Measurements from ENCODE around the gene PTGDS.

The PTGDS gene

DNA sequence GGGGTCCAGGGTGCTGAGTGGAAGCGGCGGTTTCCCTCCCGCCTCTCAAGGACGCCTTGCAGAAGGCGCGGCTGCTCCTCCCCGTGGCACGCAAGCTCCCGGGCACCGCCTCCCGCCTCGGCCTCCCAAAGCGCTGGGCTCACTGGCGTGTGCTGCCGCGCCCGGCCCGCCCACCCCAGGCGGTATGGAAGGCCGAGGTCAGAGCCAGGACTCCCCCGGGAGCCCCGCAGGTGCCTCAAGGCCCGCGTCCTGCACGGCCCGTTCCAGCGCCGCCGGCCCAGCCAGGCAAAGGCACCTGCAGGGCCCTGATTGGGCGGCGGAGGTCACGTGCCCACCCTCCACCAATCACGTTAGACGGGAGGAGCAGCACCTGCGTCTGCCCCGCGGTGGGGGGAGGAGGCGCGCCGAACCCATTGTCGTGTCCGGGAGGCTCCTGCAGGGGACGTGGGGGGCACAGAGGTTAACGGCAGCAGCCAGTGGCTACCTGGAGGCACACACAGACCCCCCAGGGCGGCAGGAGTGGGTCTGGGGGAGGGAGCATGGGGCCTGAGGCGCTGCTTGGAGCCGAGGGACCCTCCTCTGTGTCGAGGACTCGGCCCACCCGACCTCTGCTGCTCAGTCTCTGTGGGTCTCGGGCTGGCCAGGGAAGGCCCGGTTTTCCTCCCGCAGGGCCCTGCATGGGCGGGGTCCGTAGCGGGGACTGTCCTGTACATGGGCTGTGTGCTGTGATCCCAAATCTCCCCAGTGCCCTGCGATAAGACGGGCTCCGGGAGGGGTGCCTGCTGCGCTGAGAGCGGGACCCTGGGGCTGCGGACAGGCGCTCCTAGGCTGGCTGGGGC lies 27.3 kb upstream of the PTGDS start:
- TF ChIP-seq ZNF274 (IDR thresholded peaks at IDR 0.05; ENCODE audit: low read depth, low read length), result no peak
- peak overlapping the region; percentile 45; the same call in 1 of the 2 replicates for H3K4me3 ChIP-seq (ENCODE audit: low read length)

- H3K4me3 ChIP-seq (ENCODE audit: low read length), result peak overlapping the region; percentile 45; the same call in 1 of the 2 replicates
- TF ChIP-seq ZNF274 (IDR thresholded peaks at IDR 0.05; ENCODE audit: low read depth, low read length), result no peak
These were observed 26.5 kb upstream of the PTGDS start for GRCh38 chr9:136950656-136951276.

- no peak for TF ChIP-seq ZNF274 (IDR thresholded peaks at IDR 0.05; ENCODE audit: low read depth, low read length)
- H3K4me3 ChIP-seq (ENCODE audit: low read length), result no peak within 1 kb of the TSS
These were observed 25.6 kb upstream of the PTGDS start, which contains the start of gene LCN12 for GRCh38 chr9:136951541-136952320. TSS of gene LCN12 (plus strand) at chr9:136952273. CDS start at chr9:136952328, 55 bp downstream.

DNA sequence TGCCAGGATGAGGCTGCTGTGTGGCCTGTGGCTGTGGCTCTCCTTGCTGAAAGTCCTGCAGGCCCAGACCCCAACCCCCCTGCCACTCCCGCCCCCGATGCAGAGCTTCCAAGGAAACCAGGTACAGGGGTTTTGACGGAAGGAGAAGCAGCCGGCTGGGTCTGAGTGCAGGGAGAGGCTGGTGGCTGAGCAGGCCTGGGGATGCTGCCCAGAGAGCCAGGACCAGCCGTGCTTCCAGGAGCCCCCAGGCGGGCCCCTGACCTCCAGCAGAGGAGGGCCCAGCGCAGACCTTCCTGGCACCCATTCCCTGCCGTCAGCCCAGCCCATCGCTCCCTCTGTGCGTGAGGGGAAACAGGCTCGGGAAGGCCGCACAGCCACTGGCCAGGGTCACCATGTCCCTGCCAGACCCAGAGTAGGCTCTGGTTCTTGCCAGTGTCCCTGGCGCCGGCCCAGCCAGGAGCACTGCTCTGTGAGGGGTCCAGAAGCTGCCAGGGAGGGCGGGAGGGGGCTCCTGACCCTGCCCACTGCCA lies 24.9 kb upstream of the PTGDS start:
- no peak for TF ChIP-seq ZNF274 (IDR thresholded peaks at IDR 0.05; ENCODE audit: low read depth, low read length)
- no peak overlapping the region for H3K4me3 ChIP-seq (ENCODE audit: low read length)

DNA sequence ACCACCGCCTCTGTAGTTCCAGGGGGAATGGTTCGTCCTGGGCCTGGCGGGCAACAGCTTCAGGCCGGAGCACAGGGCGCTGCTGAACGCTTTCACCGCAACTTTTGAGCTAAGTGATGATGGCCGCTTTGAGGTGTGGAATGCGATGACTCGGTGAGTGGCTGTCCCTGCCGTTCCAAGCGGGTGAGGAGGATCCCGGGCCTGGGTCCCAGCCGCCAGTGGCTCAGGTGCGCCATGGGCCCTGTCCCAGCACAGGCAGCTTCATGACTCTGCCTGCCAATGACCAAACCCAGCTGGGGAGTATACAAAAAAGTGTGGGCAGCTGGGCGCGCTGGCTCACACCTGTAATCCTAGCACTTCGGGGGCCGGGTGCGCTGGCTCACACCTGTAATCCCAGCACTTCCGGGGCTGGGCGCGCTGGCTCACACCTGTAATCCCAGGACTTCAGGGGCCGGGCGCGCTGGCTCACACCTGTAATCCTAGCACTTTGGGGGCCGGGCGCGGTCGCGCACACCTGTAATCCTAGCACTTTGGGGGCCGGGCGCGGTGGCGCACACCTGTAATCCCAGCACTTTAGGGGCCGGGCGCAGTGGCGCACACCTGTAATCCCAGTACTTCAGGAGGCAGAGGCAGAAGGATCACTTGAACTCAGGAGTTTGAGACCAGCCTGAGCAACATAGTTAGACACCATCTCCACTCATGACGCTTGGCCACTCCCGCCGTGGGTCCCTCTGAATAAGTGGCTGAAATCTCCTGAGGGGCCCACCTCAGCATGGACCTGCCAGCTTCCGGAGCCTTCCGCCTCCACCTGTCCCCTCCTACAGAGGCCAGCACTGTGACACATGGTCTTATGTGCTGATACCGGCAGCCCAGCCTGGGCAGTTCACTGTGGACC lies 24.2 kb upstream of the PTGDS start:
- TF ChIP-seq ZNF274 (IDR thresholded peaks at IDR 0.05; ENCODE audit: low read depth, low read length), result no peak
- no peak overlapping the region for H3K4me3 ChIP-seq (ENCODE audit: low read length)

- TF ChIP-seq ZNF274 (IDR thresholded peaks at IDR 0.05; ENCODE audit: low read depth, low read length), result no peak
- no peak overlapping the region for H3K4me3 ChIP-seq (ENCODE audit: low read length)
These were observed 23.5 kb upstream of the PTGDS start for GRCh38 chr9:136953771-136954269.

GRCh38 chr9:136954270-136955083 lies 22.8 kb upstream of the PTGDS start:
- H3K4me3 ChIP-seq (ENCODE audit: low read length), result no peak overlapping the region
- no peak for TF ChIP-seq ZNF274 (IDR thresholded peaks at IDR 0.05; ENCODE audit: low read depth, low read length)

DNA sequence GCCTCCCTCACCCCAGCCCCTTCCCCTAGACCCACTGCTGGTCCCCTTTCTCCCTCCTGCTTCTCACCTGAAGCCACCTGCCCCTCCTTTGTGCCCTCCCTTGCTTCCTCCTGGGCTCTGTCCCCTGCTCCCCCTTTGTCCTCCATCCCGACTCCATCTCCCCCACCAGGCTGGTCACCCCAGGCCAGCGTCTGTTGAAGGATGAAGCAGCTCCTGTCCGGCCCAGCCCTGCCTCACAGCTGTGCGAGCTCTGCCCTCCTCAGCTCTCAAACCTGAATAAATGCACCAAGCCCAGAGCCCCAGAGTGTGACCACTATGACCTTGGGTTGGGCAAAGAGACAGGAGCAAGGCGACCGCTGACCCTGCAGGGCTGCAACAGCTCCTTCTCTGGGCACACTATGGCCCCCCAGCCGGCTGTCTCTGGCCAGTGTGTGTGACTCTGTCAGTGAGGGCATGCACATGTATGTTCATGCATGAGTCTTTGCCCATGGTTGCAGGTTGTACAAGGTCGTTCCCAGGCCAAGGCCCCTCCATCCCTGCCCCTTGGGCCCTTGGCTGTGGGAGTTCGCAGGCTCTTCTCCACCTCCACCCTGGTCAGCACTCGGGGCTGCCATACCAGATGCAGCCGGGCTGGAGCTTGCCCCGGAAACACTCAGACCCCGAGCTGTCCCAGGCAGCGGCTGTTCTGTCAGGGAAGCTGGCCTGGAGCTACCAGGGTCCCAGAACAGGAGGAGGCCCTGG lies 21.9 kb upstream of the PTGDS start:
- no peak for TF ChIP-seq ZNF274 (IDR thresholded peaks at IDR 0.05; ENCODE audit: low read depth, low read length)

DNA sequence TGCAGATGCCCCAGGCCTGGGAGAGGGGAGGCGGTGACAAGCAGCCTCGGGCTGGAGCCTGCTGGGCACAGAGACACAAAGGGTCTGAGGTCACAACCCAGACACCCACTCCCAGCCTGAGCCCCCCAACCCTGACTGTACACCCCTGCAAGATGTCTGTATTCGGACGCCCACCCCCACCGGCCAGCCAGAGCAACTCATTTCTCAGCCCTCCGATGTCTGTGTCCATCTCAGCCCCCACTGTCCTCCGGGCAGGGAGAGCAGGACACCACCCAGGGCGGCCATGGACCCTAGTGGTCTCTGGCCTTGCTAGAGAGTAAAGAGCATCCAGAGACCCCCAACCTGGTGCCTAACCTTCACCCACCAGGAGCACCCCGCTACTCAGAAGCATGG lies 21.4 kb upstream of the PTGDS start:
- no peak for TF ChIP-seq ZNF274 (IDR thresholded peaks at IDR 0.05; ENCODE audit: low read depth, low read length)

More for the DNA sequence above, 21.9 kb upstream of the PTGDS start:
- no peak overlapping the region for H3K4me3 ChIP-seq (ENCODE audit: low read length)

GRCh38 chr9:136956604-136957003 lies 20.7 kb upstream of the PTGDS start:
- no peak overlapping the region for H3K4me3 ChIP-seq (ENCODE audit: low read length)
- TF ChIP-seq ZNF274 (IDR thresholded peaks at IDR 0.05; ENCODE audit: low read depth, low read length), result no peak

More for the DNA sequence above, 21.4 kb upstream of the PTGDS start:
- H3K4me3 ChIP-seq (ENCODE audit: low read length), result no peak overlapping the region

- H3K4me3 ChIP-seq (ENCODE audit: low read length), result no peak overlapping the region
These were observed 19.8 kb upstream of the PTGDS start for GRCh38 chr9:136957461-136957860.

DNA sequence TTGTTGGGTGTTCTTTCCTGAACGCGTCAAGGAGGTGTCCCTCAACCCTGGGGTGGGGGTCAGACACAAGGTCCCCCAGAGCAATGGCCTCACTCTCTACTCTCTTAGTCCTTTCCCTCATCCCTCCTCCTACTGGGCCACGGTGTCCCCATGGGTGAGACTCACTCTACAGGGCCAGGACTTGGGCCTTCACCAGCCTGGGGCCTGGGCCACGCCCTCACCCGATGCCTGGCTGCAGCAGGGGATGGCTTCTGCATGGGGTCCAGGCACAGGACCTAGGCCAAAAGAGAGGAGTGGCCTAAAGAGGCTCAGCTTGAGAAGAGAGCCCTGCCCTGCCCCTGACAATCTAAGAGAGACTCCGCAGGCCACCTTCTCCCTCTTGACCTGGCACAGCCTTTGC lies 19.4 kb upstream of the PTGDS start:
- TF ChIP-seq ZNF274 (IDR thresholded peaks at IDR 0.05; ENCODE audit: low read depth, low read length), result no peak
- no peak overlapping the region for H3K4me3 ChIP-seq (ENCODE audit: low read length)

More at GRCh38 chr9:136957461-136957860, 19.8 kb upstream of the PTGDS start:
- no peak for TF ChIP-seq ZNF274 (IDR thresholded peaks at IDR 0.05; ENCODE audit: low read depth, low read length)

Measured in GM08714 (cell line).